OCI-LY1 (cell line): ENCODE measurements around the gene CYGB.

ENCODE experiments used
- EZH2 ChIP-seq: fragments of 200-600 bp; sonication (generic), shearing (Covaris generic); IDR thresholded peaks from 2 replicates; pipeline ENCODE4 v1.8.0; 2017; ENCODE audit warnings: borderline replicate concordance, mixed run types, mild to moderate bottlenecking, antibody characterized with exemption, low read length, moderate library complexity, mixed read lengths
- TF ChIP-seq, protein P1 (sequence below): fragments of 200-600 bp; sonication (generic), shearing (Covaris generic); IDR thresholded peaks from 2 replicates; pipeline ENCODE4 v1.5.1; 2017; ENCODE audit warnings: mild to moderate bottlenecking, antibody characterized with exemption, low read length, moderate library complexity, mixed read lengths

DNA sequence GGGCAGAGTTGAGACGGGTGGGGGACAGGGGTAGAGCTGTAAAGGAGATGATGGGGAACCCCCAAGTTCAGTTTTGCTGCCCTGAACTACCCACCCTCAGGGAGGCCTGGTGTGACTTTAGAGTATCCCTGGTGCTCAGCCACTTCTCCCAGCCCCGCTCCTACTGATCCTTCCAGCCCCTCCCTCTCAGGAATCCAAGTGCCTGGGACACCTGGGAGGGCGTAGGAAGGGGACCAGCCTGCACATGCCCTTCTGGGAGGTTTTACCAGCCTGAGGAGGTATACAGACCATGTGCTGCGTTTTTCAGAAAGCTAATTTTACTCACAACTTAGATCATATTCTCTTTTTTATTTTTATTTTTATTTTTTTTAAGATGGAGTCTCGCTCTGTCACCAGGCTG lies 44.0 kb upstream of the CYGB start:
- TF ChIP-seq, protein P1, sequence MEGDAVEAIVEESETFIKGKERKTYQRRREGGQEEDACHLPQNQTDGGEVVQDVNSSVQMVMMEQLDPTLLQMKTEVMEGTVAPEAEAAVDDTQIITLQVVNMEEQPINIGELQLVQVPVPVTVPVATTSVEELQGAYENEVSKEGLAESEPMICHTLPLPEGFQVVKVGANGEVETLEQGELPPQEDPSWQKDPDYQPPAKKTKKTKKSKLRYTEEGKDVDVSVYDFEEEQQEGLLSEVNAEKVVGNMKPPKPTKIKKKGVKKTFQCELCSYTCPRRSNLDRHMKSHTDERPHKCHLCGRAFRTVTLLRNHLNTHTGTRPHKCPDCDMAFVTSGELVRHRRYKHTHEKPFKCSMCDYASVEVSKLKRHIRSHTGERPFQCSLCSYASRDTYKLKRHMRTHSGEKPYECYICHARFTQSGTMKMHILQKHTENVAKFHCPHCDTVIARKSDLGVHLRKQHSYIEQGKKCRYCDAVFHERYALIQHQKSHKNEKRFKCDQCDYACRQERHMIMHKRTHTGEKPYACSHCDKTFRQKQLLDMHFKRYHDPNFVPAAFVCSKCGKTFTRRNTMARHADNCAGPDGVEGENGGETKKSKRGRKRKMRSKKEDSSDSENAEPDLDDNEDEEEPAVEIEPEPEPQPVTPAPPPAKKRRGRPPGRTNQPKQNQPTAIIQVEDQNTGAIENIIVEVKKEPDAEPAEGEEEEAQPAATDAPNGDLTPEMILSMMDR, result no peak
- no peak for TF ChIP-seq EZH2
